OCI-LY7 (cell line): ENCODE measurements around the gene SLC29A3. TPM values are rescaled to one million over a fixed set of nuclear protein-coding genes. Genes with fewer than 3 reads are reported as not detected.

ENCODE experiments used
- BruUV-seq: library from RNA; stranded (reverse); fragments of 400-500 nt; replicated peaks from 2 replicates; lab custom pipeline; 2021; lab: Mats Ljungman, UMichigan
- CTCF ChIA-PET: fragments of 300-600 bp; sonication (Branson Sonifier 250); formaldehyde crosslinking; loops from one replicate; lab custom pipeline; 2022; ENCODE audit warnings: antibody characterized with exemption; ENCODE audit not compliant: unreplicated experiment; lab: Charles Lee
- POLR2A ChIA-PET: fragments of 300-600 bp; sonication (Branson Sonifier 250); formaldehyde crosslinking; loops from one replicate; lab custom pipeline; 2022; ENCODE audit warnings: antibody characterized with exemption; lab: Charles Lee
- DNase-seq: peaks from one replicate; pipeline ENCODE4 v3.0.0-alpha.2; 2015; ENCODE audit warnings: low spot score
- H2AFZ ChIP-seq: fragments of 200-600 bp; sonication (generic), shearing (Covaris generic); 2 replicates; pipeline ENCODE4 v1.6.1; 2014; ENCODE audit warnings: mild to moderate bottlenecking, antibody characterized with exemption, low read length, moderate library complexity
- H3K27ac ChIP-seq: fragments of 200-600 bp; sonication (generic); 2 replicates; pipeline ENCODE4 v1.5.1; 2014; ENCODE audit warnings: mixed run types, low read depth, mild to moderate bottlenecking, moderate library complexity, low read length, inconsistent platforms; ENCODE audit not compliant: poor library complexity, severe bottlenecking
- H3K36me3 ChIP-seq: fragments of 200-600 bp; sonication (generic); 2 replicates; pipeline ENCODE4 v1.6.1; 2014; ENCODE audit warnings: mild to moderate bottlenecking, antibody characterized with exemption, low read length, moderate library complexity, mixed read lengths; ENCODE audit not compliant: insufficient read depth
- H3K4me1 ChIP-seq: fragments of 200-600 bp; sonication (generic); 2 replicates; pipeline ENCODE4 v1.5.1; 2014; ENCODE audit warnings: mild to moderate bottlenecking, low read length; ENCODE audit not compliant: insufficient read depth, poor library complexity, severe bottlenecking
- H3K4me2 ChIP-seq: fragments of 200-600 bp; sonication (generic); 2 replicates; pipeline ENCODE4 v1.6.1; 2014; ENCODE audit warnings: mild to moderate bottlenecking, low read length
- H3K4me3 ChIP-seq: fragments of 200-600 bp; sonication (generic); 2 replicates; pipeline ENCODE4 v1.5.1; 2014; ENCODE audit warnings: mild to moderate bottlenecking, low read depth, low read length; ENCODE audit not compliant: poor library complexity, severe bottlenecking
- H3K79me2 ChIP-seq: fragments of 200-600 bp; sonication (generic); 2 replicates; pipeline ENCODE4 v1.6.1; 2016; ENCODE audit warnings: low read depth, mild to moderate bottlenecking, low read length, moderate library complexity, mixed read lengths; ENCODE audit not compliant: insufficient read depth
- H3K9me2 ChIP-seq: fragments of 200-600 bp; sonication (generic); 2 replicates; pipeline ENCODE4 v1.6.1; 2016; ENCODE audit warnings: mild to moderate bottlenecking, low read length, mixed read lengths; ENCODE audit not compliant: insufficient read depth
- H3K9me3 ChIP-seq: fragments of 200-600 bp; sonication (generic); 2 replicates; pipeline ENCODE4 v1.6.1; 2014; ENCODE audit warnings: mild to moderate bottlenecking, mixed run types, low read length, mixed read lengths
- H4K20me1 ChIP-seq: fragments of 200-600 bp; sonication (generic); 2 replicates; pipeline ENCODE4 v1.6.1; 2014; ENCODE audit warnings: mild to moderate bottlenecking, antibody characterized with exemption, low read length, moderate library complexity, mixed read lengths; ENCODE audit not compliant: insufficient read depth
- EZH2phosphoT487 ChIP-seq: fragments of 200-600 bp; sonication (generic); IDR thresholded peaks from 2 replicates; pipeline ENCODE4 v1.6.1; 2018; ENCODE audit warnings: low read depth, borderline replicate concordance, mild to moderate bottlenecking, mixed run types, antibody characterized with exemption, low read length, moderate library complexity, mixed read lengths
- intact Hi-C: fragments of 100-400 bp; cut with micrococcal nuclease; formaldehyde crosslinking; loops from one replicate; pipeline ENCODE4 v1.10.0; 2022; ENCODE audit not compliant: unreplicated experiment
- total RNA-seq, 2 experiments: library from RNA; depleted of rRNA in 1 of 2; stranded (reverse); fragments of >200 nt in 1 of 2; shearing (Covaris generic) in 1 of 2; gene quantifications; 2 replicates each; pipeline ENCODE4 v1.2.3, GENCODE V29; 2014 to 2022
- TF ChIP-seq, protein P1 (sequence below): fragments of 200-600 bp; sonication (generic); conservative IDR thresholded peaks from 2 replicates; pipeline ENCODE4 v1.5.1; 2014; ENCODE audit warnings: mild to moderate bottlenecking, antibody characterized with exemption, low read length, moderate library complexity, mixed read lengths

The SLC29A3 gene
- total RNA-seq, 2 experiments from 2014 or later = 1.7 to 8.2 TPM

DNA sequence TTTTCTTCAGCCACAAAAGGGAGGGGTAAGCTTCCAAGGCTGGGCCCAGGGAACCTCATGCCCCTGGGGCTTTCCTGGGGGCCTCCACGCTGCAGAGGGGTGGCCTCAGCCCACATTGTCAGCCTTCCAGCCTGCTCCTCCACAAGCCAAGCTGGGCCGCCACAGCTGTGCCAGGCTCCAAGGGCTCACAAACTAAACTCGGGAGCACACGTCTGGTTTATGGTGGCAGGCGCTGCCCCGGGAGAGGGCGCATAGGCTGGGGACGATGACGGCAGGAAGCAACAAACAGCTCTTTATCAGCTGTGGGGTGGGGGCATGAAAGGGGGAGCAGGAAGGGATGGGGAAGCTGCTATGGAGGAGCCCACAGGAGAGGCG is 71.4 kb downstream of the SLC29A3 start:
- intact Hi-C loops = no loop called here
- Histone ChIP-seq H3K27ac (no peak overlapping the region), H2AFZ (no peak overlapping the region), H4K20me1 (no peaks in the 10 kb centered on the region), H3K36me3 (no peaks in the 10 kb centered on the region), H3K9me2 (no peaks in the 10 kb centered on the region), H3K4me1 (no peaks in the 10 kb centered on the region), H3K4me3 (no peak overlapping the region), H3K4me2 (no peak overlapping the region), H3K79me2 (no peaks in the 10 kb centered on the region), H3K9me3 (no peaks in the 10 kb centered on the region)
- no TSS peak for BruUV-seq
- no peak for DNase-seq
- CTCF ChIA-PET = no interaction called here
- POLR2A ChIA-PET = interaction anchor here (1.0 kb wide), 1 partner anchor 12 kb away, joined by 3 read pairs; no protein-coding TSS in a partner anchor
- TF ChIP-seq, protein P1, sequence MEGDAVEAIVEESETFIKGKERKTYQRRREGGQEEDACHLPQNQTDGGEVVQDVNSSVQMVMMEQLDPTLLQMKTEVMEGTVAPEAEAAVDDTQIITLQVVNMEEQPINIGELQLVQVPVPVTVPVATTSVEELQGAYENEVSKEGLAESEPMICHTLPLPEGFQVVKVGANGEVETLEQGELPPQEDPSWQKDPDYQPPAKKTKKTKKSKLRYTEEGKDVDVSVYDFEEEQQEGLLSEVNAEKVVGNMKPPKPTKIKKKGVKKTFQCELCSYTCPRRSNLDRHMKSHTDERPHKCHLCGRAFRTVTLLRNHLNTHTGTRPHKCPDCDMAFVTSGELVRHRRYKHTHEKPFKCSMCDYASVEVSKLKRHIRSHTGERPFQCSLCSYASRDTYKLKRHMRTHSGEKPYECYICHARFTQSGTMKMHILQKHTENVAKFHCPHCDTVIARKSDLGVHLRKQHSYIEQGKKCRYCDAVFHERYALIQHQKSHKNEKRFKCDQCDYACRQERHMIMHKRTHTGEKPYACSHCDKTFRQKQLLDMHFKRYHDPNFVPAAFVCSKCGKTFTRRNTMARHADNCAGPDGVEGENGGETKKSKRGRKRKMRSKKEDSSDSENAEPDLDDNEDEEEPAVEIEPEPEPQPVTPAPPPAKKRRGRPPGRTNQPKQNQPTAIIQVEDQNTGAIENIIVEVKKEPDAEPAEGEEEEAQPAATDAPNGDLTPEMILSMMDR = no peak
- no peak for TF ChIP-seq EZH2phosphoT487

DNA sequence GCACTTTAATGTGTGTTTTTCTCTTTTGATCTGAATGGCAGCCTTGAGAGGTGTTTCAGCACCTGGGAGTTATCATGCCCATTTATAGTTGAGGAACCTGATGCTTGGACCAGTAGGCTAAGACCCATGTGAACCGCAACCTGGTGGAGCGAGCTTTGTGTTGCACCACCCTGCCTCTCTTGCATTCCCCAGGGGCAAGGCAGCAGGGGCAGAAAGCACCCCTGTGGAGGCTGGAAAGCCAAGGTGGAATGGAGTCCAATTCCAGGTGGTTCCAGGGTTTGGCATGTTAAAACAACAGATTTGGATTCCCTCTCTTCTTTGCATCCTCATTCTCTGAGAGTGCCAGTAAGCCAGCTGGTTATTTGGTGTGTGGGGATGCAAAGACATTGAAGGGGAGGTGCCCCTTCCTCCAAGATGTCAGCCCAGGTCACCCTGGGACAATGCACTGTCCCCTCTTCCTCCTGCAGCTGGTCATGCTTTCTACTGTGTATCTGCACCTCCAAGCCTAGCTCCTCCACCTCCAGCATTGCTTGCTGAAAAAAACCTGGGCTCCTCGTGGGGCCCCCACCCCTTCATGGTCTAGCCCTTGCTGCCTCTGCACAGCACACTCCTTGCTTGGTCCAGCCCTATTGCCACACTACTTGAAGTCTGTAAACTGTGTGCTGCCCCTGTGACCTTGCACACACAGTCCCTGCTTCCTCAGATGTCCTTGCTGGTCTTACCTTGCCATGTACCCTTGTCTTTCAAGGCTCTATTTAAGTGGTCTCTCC is 72.0 kb downstream of the SLC29A3 start:
- Histone ChIP-seq H3K27ac (no peak overlapping the region), H3K4me1 (no peaks in the 10 kb centered on the region), H3K9me3 (no peaks in the 10 kb centered on the region), H3K4me2 (no peak overlapping the region), H3K79me2 (no peaks in the 10 kb centered on the region), H3K9me2 (no peaks in the 10 kb centered on the region), H3K36me3 (no peaks in the 10 kb centered on the region), H3K4me3 (no peak overlapping the region), H2AFZ (no peak overlapping the region), H4K20me1 (no peaks in the 10 kb centered on the region)
- ChIA-PET CTCF (no interaction called here), POLR2A (no interaction called here)
- DNase-seq = no peak
- intact Hi-C loops = no loop called here
- no TSS peak for BruUV-seq
- no peak for TF ChIP-seq EZH2phosphoT487
- TF ChIP-seq, protein P1 = no peak

DNA sequence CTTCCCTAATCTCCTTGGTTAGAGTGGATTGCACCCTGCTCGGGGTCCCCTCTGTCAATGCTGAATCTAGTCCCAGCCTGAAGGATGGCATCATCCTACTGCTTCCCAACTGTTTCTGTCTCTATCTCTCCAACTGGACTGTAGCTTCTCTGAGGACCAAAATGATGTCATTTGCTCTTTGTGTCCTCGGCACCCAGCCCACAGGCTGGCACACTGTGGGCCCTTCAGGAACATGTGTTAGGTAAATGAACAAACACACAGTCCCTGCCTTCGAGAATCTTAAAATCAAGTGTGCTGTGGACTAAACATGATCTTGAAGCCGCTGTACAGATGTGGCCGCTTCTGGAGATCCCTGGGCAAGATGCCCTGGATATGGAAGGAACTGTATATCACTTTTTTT is 72.6 kb downstream of the SLC29A3 start:
- no TSS peak for BruUV-seq

More for the DNA sequence above, 72.6 kb downstream of the SLC29A3 start:
- Histone ChIP-seq H3K79me2 (no peaks in the 10 kb centered on the region), H2AFZ (no peak overlapping the region), H3K9me2 (no peaks in the 10 kb centered on the region), H3K4me2 (no peak overlapping the region), H3K4me3 (no peak overlapping the region), H4K20me1 (no peaks in the 10 kb centered on the region), H3K36me3 (no peaks in the 10 kb centered on the region), H3K9me3 (no peaks in the 10 kb centered on the region), H3K27ac (no peak overlapping the region), H3K4me1 (no peaks in the 10 kb centered on the region)
- ChIA-PET POLR2A (no interaction called here), CTCF (no interaction called here)
- intact Hi-C loops = no loop called here
- DNase-seq = no peak
- TF ChIP-seq, protein P1 = no peak
- no peak for TF ChIP-seq EZH2phosphoT487
